WTC11 (cell line): ENCODE data around the gene COL9A1. TPM values are rescaled to one million over a fixed set of nuclear protein-coding genes. Genes with fewer than 3 reads are reported as not detected.

Experiments
- ATAC-seq: fragments of 200-7000 bp; cut with Tn5 transposase; 2 replicates; pipeline ENCODE4 v1.10.0; 2021; ENCODE audit warnings: mild to moderate bottlenecking, moderate library complexity
- CTCF ChIA-PET: fragments of 300-600 bp; sonication (Branson Sonifier 250); formaldehyde crosslinking; loops from one replicate; lab custom pipeline; 2021; ENCODE audit warnings: antibody characterized with exemption; lab: Charles Lee
- POLR2A ChIA-PET: fragments of 350-600 bp; sonication (Branson Sonifier 250); formaldehyde crosslinking; loops from one replicate; lab custom pipeline; 2021; ENCODE audit warnings: antibody characterized with exemption; lab: Charles Lee
- DNase-seq: peaks from one replicate; pipeline ENCODE4 v3.0.0; 2021; ENCODE audit warnings: low spot score
- H3K27ac Mint-ChIP-seq: 2 replicates; pipeline ENCODE4 v1.8.0; 2021; ENCODE audit warnings: mixed read lengths
- H3K27me3 Mint-ChIP-seq: 2 replicates; pipeline ENCODE4 v1.8.0; 2021; ENCODE audit warnings: low read depth, mild to moderate bottlenecking, moderate library complexity, mixed read lengths
- H3K36me3 Mint-ChIP-seq: 2 replicates; pipeline ENCODE4 v1.8.0; 2021; ENCODE audit warnings: mixed read lengths
- H3K4me1 Mint-ChIP-seq: 2 replicates; pipeline ENCODE4 v1.8.0; 2022; ENCODE audit warnings: mixed read lengths
- H3K4me3 Mint-ChIP-seq: 2 replicates; pipeline ENCODE4 v1.8.0; 2021; ENCODE audit warnings: mild to moderate bottlenecking, moderate library complexity, mixed read lengths
- H3K9me3 Mint-ChIP-seq: 2 replicates; pipeline ENCODE4 v1.8.0; 2021; ENCODE audit warnings: mixed read lengths
- ARID4B ChIP-seq: sonication (generic); formaldehyde crosslinking; IDR thresholded peaks from 2 replicates; pipeline ENCODE4 v1.8.0; 2023; ENCODE audit warnings: missing genetic modification reagents, mild to moderate bottlenecking, borderline replicate concordance
- ATF3 ChIP-seq: sonication (generic); formaldehyde crosslinking; conservative IDR thresholded peaks from 2 replicates; pipeline ENCODE4 v1.8.1; 2022; ENCODE audit warnings: mild to moderate bottlenecking, missing genetic modification reagents
- ATF6 ChIP-seq: sonication (generic); formaldehyde crosslinking; IDR thresholded peaks from 2 replicates; pipeline ENCODE4 v1.8.1; 2023; ENCODE audit warnings: mild to moderate bottlenecking, missing genetic modification reagents
- CDX4 ChIP-seq: fragments of 250-450 bp; sonication (Bioruptor Pico); IDR thresholded peaks from 2 replicates; pipeline ENCODE4 v1.9.0; 2021; ENCODE audit warnings: moderate library complexity, mild to moderate bottlenecking, inconsistent platforms, borderline replicate concordance
- EMX1 ChIP-seq: fragments of 250-450 bp; sonication (Bioruptor Pico); IDR thresholded peaks from 2 replicates; pipeline ENCODE4 v1.8.0; 2021; ENCODE audit warnings: mild to moderate bottlenecking
- FOXP4 ChIP-seq: sonication (generic); formaldehyde crosslinking; IDR thresholded peaks from 2 replicates; pipeline ENCODE4 v1.8.0; 2022; ENCODE audit warnings: mild to moderate bottlenecking, missing genetic modification reagents
- GRHL2 ChIP-seq: fragments of 250-450 bp; sonication (Bioruptor Pico); IDR thresholded peaks from 2 replicates; pipeline ENCODE4 v1.8.0; 2022; ENCODE audit warnings: mild to moderate bottlenecking, moderate library complexity; ENCODE audit not compliant: insufficient replicate concordance, severe bottlenecking
- IRF2 ChIP-seq: sonication (generic); formaldehyde crosslinking; IDR thresholded peaks from 2 replicates; pipeline ENCODE4 v1.8.0; 2022; ENCODE audit warnings: low read depth, missing genetic modification reagents, borderline replicate concordance
- JUN ChIP-seq: sonication (generic); formaldehyde crosslinking; IDR thresholded peaks from 2 replicates; pipeline ENCODE4 v1.8.0; 2023; ENCODE audit warnings: mild to moderate bottlenecking, missing genetic modification reagents
- SP1 ChIP-seq: sonication (generic); formaldehyde crosslinking; conservative IDR thresholded peaks from 2 replicates; pipeline ENCODE4 v1.8.1; 2022; ENCODE audit warnings: missing genetic modification reagents
- TEAD4 ChIP-seq: sonication (generic); formaldehyde crosslinking; IDR thresholded peaks from 2 replicates; pipeline ENCODE4 v1.8.0; 2022; ENCODE audit warnings: mild to moderate bottlenecking, missing genetic modification reagents
- ZBTB21 ChIP-seq: sonication (generic); formaldehyde crosslinking; IDR thresholded peaks from 2 replicates; pipeline ENCODE4 v1.8.1; 2023; ENCODE audit warnings: mild to moderate bottlenecking, missing genetic modification reagents, borderline replicate concordance
- ZMAT4 ChIP-seq: fragments of 250-450 bp; sonication (Bioruptor Pico); IDR thresholded peaks from 2 replicates; pipeline ENCODE4 v1.9.0; 2021; ENCODE audit warnings: mild to moderate bottlenecking
- ZNF121 ChIP-seq: sonication (generic); formaldehyde crosslinking; IDR thresholded peaks from 2 replicates; pipeline ENCODE4 v1.8.0; 2023; ENCODE audit warnings: missing genetic modification reagents
- ZNF138 ChIP-seq: sonication (generic); formaldehyde crosslinking; conservative IDR thresholded peaks from 2 replicates; pipeline ENCODE4 v1.8.1; 2022; ENCODE audit warnings: mild to moderate bottlenecking, moderate library complexity, missing genetic modification reagents
- ZNF281 ChIP-seq: sonication (generic); formaldehyde crosslinking; IDR thresholded peaks from 2 replicates; pipeline ENCODE4 v1.8.0; 2023; ENCODE audit warnings: mild to moderate bottlenecking, missing genetic modification reagents
- total RNA-seq: library from RNA; stranded (reverse); gene quantifications from 3 replicates; pipeline ENCODE4 v1.2.3, GENCODE V29; 2021

COL9A1 gene
- total RNA-seq, 1 experiment from 2014 or later = 9.0 TPM

- no peak for DNase-seq
- Mint-ChIP-seq H3K27ac (no peak overlapping the region), H3K36me3 (no peaks in the 10 kb centered on the region), H3K9me3 (no peaks in the 10 kb centered on the region), H3K27me3 (no peaks in the 10 kb centered on the region; the same call in 1 of the 2 replicates), H3K4me3 (no peak overlapping the region), H3K4me1 (peaks cover 4% of the 10 kb centered on the region)
- CTCF ChIA-PET = no interaction called here
- TF ChIP-seq SP1 = no peak
- no peak for TF ChIP-seq ATF3 (CRISPR knock-in tag)
- TF ChIP-seq ZNF121 (CRISPR knock-in tag) = no peak
- no peak for TF ChIP-seq JUN (CRISPR knock-in tag)
- TF ChIP-seq ARID4B (CRISPR knock-in tag) = no peak
- TF ChIP-seq ZNF138 = no peak
- TF ChIP-seq ZBTB21 (CRISPR knock-in tag) = no peak
- TF ChIP-seq EMX1 (CRISPR knock-in tag) = no peak
- TF ChIP-seq IRF2 = no peak
- no peak for TF ChIP-seq ZNF281
- TF ChIP-seq TEAD4 (CRISPR knock-in tag) = no peak
- TF ChIP-seq ZMAT4 (CRISPR knock-in tag) = no peak
- no peak for TF ChIP-seq ATF6 (CRISPR knock-in tag)
- no peak for TF ChIP-seq FOXP4 (CRISPR knock-in tag)
- no peak for TF ChIP-seq CDX4 (CRISPR knock-in tag)
- TF ChIP-seq GRHL2 (CRISPR knock-in tag) = no peak
- ATAC-seq = no peak
- POLR2A ChIA-PET = no interaction called here
Measured at GRCh38 chr6:70168681-70169377, 134.1 kb downstream of the COL9A1 start.

Other genes starting within 250 kb of the COL9A1 start
- gene FAM135A, start 110.4 kb upstream of the COL9A1 start, total RNA-seq = 31.7 to 34.1 TPM (median 32.9 TPM) in 3 replicates